Measurements from ENCODE around the gene ZNF219. TPM values are rescaled to one million over a fixed set of nuclear protein-coding genes. Genes with fewer than 3 reads are reported as not detected.

Gene ZNF219
- total RNA-seq, 1 donor from 2014 or later: 103 TPM

DNA sequence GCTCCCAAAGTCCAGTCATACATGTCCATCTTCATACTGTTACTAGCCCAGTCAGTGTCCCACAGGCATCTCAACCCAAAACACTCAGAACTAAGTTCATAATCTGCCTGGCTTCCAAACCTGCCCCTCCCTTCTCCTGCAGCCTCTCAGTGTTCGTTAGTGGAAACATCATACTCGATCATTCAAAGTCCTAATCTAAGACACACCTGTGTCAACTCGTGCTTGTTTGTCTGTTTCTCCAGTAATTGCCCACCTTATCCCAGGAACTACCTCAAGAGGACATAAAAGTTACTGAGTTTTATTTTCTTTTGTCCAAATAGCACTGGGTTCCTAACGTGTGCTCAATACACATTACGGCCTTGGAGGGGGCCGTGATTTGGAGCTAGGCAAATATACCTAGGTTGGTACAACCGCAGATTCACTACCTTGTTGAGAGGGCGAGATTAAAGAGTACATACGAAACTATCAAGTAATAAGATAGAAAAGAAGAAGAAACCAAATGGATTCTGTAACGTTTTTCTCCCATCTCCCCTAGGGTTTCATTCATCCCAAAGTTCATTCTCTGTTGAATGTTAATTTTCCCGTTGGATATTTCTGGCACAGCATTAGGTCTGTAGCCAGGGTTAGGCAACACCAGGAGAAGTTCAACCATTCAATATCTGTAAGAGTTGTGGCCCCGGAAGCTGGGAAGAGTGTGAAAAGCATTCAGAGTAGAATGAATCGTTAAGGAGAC is 37.7 kb downstream of the ZNF219 start:
- H3K27ac Mint-ChIP-seq (ENCODE audit: unreplicated experiment): no peak overlapping the region
- no peak for TF ChIP-seq CTCF (IDR thresholded peaks at IDR 0.05; ENCODE audit: partially characterized antibody, unreplicated experiment)

GRCh38 chr14:21059842-21060613 is 38.4 kb downstream of the ZNF219 start:
- no peak for DNase-seq
- H3K36me3 Mint-ChIP-seq (ENCODE audit: unreplicated experiment): no peaks in the 10 kb centered on the region
- H3K27me3 Mint-ChIP-seq (ENCODE audit: unreplicated experiment): no peaks in the 10 kb centered on the region
- no peak for TF ChIP-seq CTCF (IDR thresholded peaks at IDR 0.05; ENCODE audit: partially characterized antibody, unreplicated experiment)
- no peak overlapping the region for H3K4me3 Mint-ChIP-seq (ENCODE audit: unreplicated experiment)
- H3K4me1 Mint-ChIP-seq (ENCODE audit: low read depth, unreplicated experiment): no peaks in the 10 kb centered on the region
- no peaks in the 10 kb centered on the region for H3K9me3 Mint-ChIP-seq (ENCODE audit: unreplicated experiment)
- no peak overlapping the region for H3K27ac Mint-ChIP-seq (ENCODE audit: unreplicated experiment)

More for the DNA sequence above, 37.7 kb downstream of the ZNF219 start:
- Mint-ChIP-seq H3K27me3 (ENCODE audit: unreplicated experiment) (no peaks in the 10 kb centered on the region), H3K36me3 (ENCODE audit: unreplicated experiment) (no peaks in the 10 kb centered on the region), H3K4me1 (ENCODE audit: low read depth, unreplicated experiment) (no peaks in the 10 kb centered on the region), H3K4me3 (ENCODE audit: unreplicated experiment) (no peak overlapping the region), H3K9me3 (ENCODE audit: unreplicated experiment) (no peaks in the 10 kb centered on the region)
- no peak for DNase-seq

- Mint-ChIP-seq H3K4me1 (ENCODE audit: low read depth, unreplicated experiment) (no peaks in the 10 kb centered on the region), H3K4me3 (ENCODE audit: unreplicated experiment) (no peak overlapping the region), H3K9me3 (ENCODE audit: unreplicated experiment) (no peaks in the 10 kb centered on the region), H3K36me3 (ENCODE audit: unreplicated experiment) (no peaks in the 10 kb centered on the region), H3K27ac (ENCODE audit: unreplicated experiment) (no peak overlapping the region), H3K27me3 (ENCODE audit: unreplicated experiment) (no peaks in the 10 kb centered on the region)
- DNase-seq: no peak
- no peak for TF ChIP-seq CTCF (IDR thresholded peaks at IDR 0.05; ENCODE audit: partially characterized antibody, unreplicated experiment)
These were observed 39.6 kb downstream of the ZNF219 start for GRCh38 chr14:21058903-21059302.

- Mint-ChIP-seq H3K36me3 (ENCODE audit: unreplicated experiment) (no peaks in the 10 kb centered on the region), H3K4me3 (ENCODE audit: unreplicated experiment) (no peak within 1 kb of the TSS), H3K27ac (ENCODE audit: unreplicated experiment) (no peak within 1 kb of the TSS), H3K9me3 (ENCODE audit: unreplicated experiment) (no peaks in the 10 kb centered on the region), H3K27me3 (ENCODE audit: unreplicated experiment) (no peaks in the 10 kb centered on the region), H3K4me1 (ENCODE audit: low read depth, unreplicated experiment) (no peaks in the 10 kb centered on the region)
- DNase-seq: no peak
- no peak for TF ChIP-seq CTCF (IDR thresholded peaks at IDR 0.05; ENCODE audit: partially characterized antibody, unreplicated experiment)
These were observed 40.4 kb downstream of the ZNF219 start, which contains the start of gene RNASE8 for GRCh38 chr14:21057803-21058675. Gene RNASE8, plus strand, starts transcription at chr14:21057822. Its CDS starts 71 bp downstream, at chr14:21057893.

Measured in glutamatergic neuron (in vitro differentiated cells).